Measurements from ENCODE around the gene BAMBI. TPM values are rescaled to one million over a fixed set of nuclear protein-coding genes. Genes with fewer than 3 reads are reported as not detected.

Gene BAMBI
- total and polyA plus RNA-seq, 2 of the 8 experiments (the other 6 are each of a cell fraction or from before 2014, with no cell fraction given) = 5.6 to 26.4 TPM

GRCh38 chr10:28668363-28669226 lies 8.7 kb upstream of the BAMBI start:
- H3K9ac ChIP-seq (replicated peaks in 1 of 4; ENCODE audit: extremely low read depth in 1 of 4, low read depth in 3 of 4, low read length in 3 of 4) = peak overlapping the region; percentile 45 to 63 (median 56); a peak in 6 of 7 replicates
- no peak for FAIRE-seq
- TF ChIP-seq ASH2L (IDR thresholded peaks at IDR 0.05; ENCODE audit: low read length) = peak; percentile 68
- TF ChIP-seq TCF12 (IDR thresholded peaks at IDR 0.05; ENCODE audit: low read depth, low read length) = no peak
- TF ChIP-seq RNF2 (IDR thresholded peaks at IDR 0.05; ENCODE audit: borderline replicate concordance, low read depth, low read length, missing control alignments, poor library complexity, severe bottlenecking) = no peak
- 0 out of 2 replicates have a peak, but pooled peaks have one; percentile 46 for TF ChIP-seq POLR2AphosphoS5 (IDR thresholded peaks at IDR 0.05; ENCODE audit: low read depth, low read length)
- no peak for TF ChIP-seq SRF (IDR thresholded peaks at IDR 0.05; ENCODE audit: low read depth, low read length)
- no peak for TF ChIP-seq ATF3 (IDR thresholded peaks at IDR 0.05; ENCODE audit: insufficient read depth, low read depth, low read length)
- TF ChIP-seq CHD1 (IDR thresholded peaks at IDR 0.05; ENCODE audit: low read depth, low read length) = no peak
- no peak for TF ChIP-seq E2F6 (IDR thresholded peaks at IDR 0.05)
- TF ChIP-seq HDAC2 (IDR thresholded peaks at IDR 0.05; ENCODE audit: borderline replicate concordance in 1 of 2, low read depth in 2 of 2, low read length in 2 of 2) = 0 out of 4 replicates have a peak, but pooled peaks of 1 of the 2 experiments have one; percentile 46

More at GRCh38 chr10:28668363-28669226, 8.7 kb upstream of the BAMBI start:
- H3K4me1 ChIP-seq (replicated peaks in 1 of 4; ENCODE audit: control insufficient read depth in 3 of 4, insufficient read depth in 4 of 4, low read length in 3 of 4) = peaks cover 0 to 2% (median 0%) of the 10 kb centered on the region in 4 experiments; a peak in 1 of 7 replicates
- H3K79me1 ChIP-seq (ENCODE audit: low read depth, low read length) = no peaks in the 10 kb centered on the region
- H3K9me3 ChIP-seq (ENCODE audit: insufficient read depth in 2 of 2, low read depth in 1 of 2, low read length in 1 of 2) = no peaks in the 10 kb centered on the region
- H4K91ac ChIP-seq (replicated peaks; ENCODE audit: insufficient read length, low read length) = peak overlapping the region; percentile 58
- H3K79me2 ChIP-seq (ENCODE audit: control insufficient read depth in 1 of 2, insufficient read depth in 2 of 2, low read length in 2 of 2) = no peaks in the 10 kb centered on the region
- H2BK120ac ChIP-seq (replicated peaks; ENCODE audit: low read depth, low read length) = no peak overlapping the region
- peak overlapping the region; percentile 91 for H2AFZ ChIP-seq (ENCODE audit: low read length)
- H4K5ac ChIP-seq (ENCODE audit: insufficient read length, low read depth, low read length) = no peak overlapping the region
- H2BK20ac ChIP-seq (ENCODE audit: low read length) = no peak overlapping the region
- H3K4me3 ChIP-seq (ENCODE audit: extremely low read depth in 1 of 4, insufficient read depth in 2 of 4, low read depth in 3 of 4, low read length in 4 of 4) = peak overlapping the region; percentile 72 to 84 (median 82)
- CTCF ChIA-PET (ENCODE audit: partially characterized antibody) = interaction anchor here (0.6 to 0.8 kb wide), 2 partner anchors 244 to 325 kb away, joined by 3 read pairs; no protein-coding TSS in a partner anchor
- peak overlapping the region; percentile 85; the same call in 1 of the 2 replicates for H2BK12ac ChIP-seq (ENCODE audit: low read depth, low read length)
- H3K27ac ChIP-seq (ENCODE audit: low read depth, low read length) = no peak overlapping the region
- peaks cover 10% of the 10 kb centered on the region; the same call in 1 of the 2 replicates for H3K23me2 ChIP-seq (ENCODE audit: low read depth, low read length)
- H3K36me3 ChIP-seq (ENCODE audit: control insufficient read depth in 2 of 4, insufficient read depth in 4 of 4, low read length in 3 of 4) = no peaks in the 10 kb centered on the region
- H3K18ac ChIP-seq (ENCODE audit: extremely low read depth, low read length) = peak overlapping the region; percentile 83; the same call in 1 of the 2 replicates
- H3K56ac ChIP-seq (replicated peaks; ENCODE audit: insufficient read length, low read depth, low read length) = no peak overlapping the region
- no peak overlapping the region for H3K23ac ChIP-seq (ENCODE audit: insufficient read length)
- H2AK5ac ChIP-seq (ENCODE audit: low read depth, low read length) = no peak overlapping the region
- no peak overlapping the region for H3K14ac ChIP-seq (ENCODE audit: insufficient read length)
- peak overlapping the region; percentile 61; the same call in 1 of the 2 replicates for H2BK5ac ChIP-seq (ENCODE audit: low read depth, low read length)
- peak overlapping the region; percentile 92 to 96 for H3K4me2 ChIP-seq (ENCODE audit: insufficient read depth in 1 of 2, low read depth in 2 of 2, low read length in 2 of 2)
- POLR2A ChIA-PET (ENCODE audit: partially characterized antibody) = interaction anchor here (0.7 to 0.9 kb wide), 6 partner anchors 8 to 136 kb away, joined by 3 to 4 read pairs (median 4); partner anchors contain the start of gene BAMBI
- H4K20me1 ChIP-seq (replicated peaks in 1 of 2; ENCODE audit: control insufficient read depth in 1 of 2, insufficient read depth in 2 of 2, low read length in 2 of 2) = no peaks in the 10 kb centered on the region
- peaks cover 4 to 30% (median 20%) of the 10 kb centered on the region in 4 experiments; a peak in 6 of 7 replicates for H3K27me3 ChIP-seq (replicated peaks in 1 of 4; ENCODE audit: control insufficient read depth in 3 of 4, extremely low read depth in 1 of 4, insufficient read depth in 3 of 4, low read length in 3 of 4)
- no peak overlapping the region for H3K4ac ChIP-seq (replicated peaks; ENCODE audit: insufficient read length, low read depth, low read length)
- peak in 1 of 2 experiments; percentile 83 for DNase-seq (ENCODE audit: low read depth in 1 of 2, low spot score in 2 of 2)
- 5% methylated on average over 41 of the region's 59 CpGs; no CpG with 5 or more reads in 1 of the 2 experiments for WGBS, 2 experiments (ENCODE audit: extremely low coverage in 1 of 2, insufficient coverage in 1 of 2, insufficient read length in 1 of 2, insufficient replicate concordance in 2 of 2, low coverage in 1 of 2, low lambda C conversion rate in 2 of 2, missing lambda C conversion rate in 1 of 2)
- peak overlapping the region; percentile 88; the same call in 1 of the 2 replicates for H4K8ac ChIP-seq (ENCODE audit: extremely low read depth, insufficient read depth, low read length)
- H2BK15ac ChIP-seq (ENCODE audit: low read length) = no peak overlapping the region

Measured in H1 (cell line).